HFFc6 (cell line): ENCODE data around the gene LENG9. TPM values are rescaled to one million over a fixed set of nuclear protein-coding genes. Genes with fewer than 3 reads are reported as not detected.

Experiments used
- DNase-seq: peaks from one replicate; pipeline ENCODE4 v3.0.0-alpha.2; 2018
- H3K27ac Mint-ChIP-seq: 2 replicates; pipeline ENCODE4 v1.8.0; 2020; ENCODE audit warnings: mild to moderate bottlenecking, mixed read lengths
- H3K27me3 Mint-ChIP-seq: 2 replicates; pipeline ENCODE4 v1.8.0; 2021; ENCODE audit warnings: mild to moderate bottlenecking, moderate library complexity, mixed read lengths; ENCODE audit not compliant: insufficient read depth
- H3K36me3 Mint-ChIP-seq: 2 replicates; pipeline ENCODE4 v1.8.0; 2021; ENCODE audit warnings: low read depth, mixed read lengths
- H3K4me1 Mint-ChIP-seq: 2 replicates; pipeline ENCODE4 v1.8.0; 2020; ENCODE audit warnings: low read depth, mixed read lengths
- H3K4me3 Mint-ChIP-seq: 2 replicates; pipeline ENCODE4 v1.8.0; 2020; ENCODE audit warnings: mild to moderate bottlenecking, moderate library complexity, mixed read lengths
- H3K9me3 Mint-ChIP-seq: 2 replicates; pipeline ENCODE4 v1.8.0; 2020; ENCODE audit warnings: mild to moderate bottlenecking, mixed read lengths
- total RNA-seq, 6 experiments: library from RNA; stranded (reverse); fragmentation: NEBNext Ultra II Directional; extraction: Animal tissue kit (Norgen Biotek cat#: 25700); gene quantifications; 2 replicates in 1 of 6; 3 replicates in 5 of 6; pipeline ENCODE4 v1.2.3, GENCODE V29; 2021
- TF ChIP-seq, protein P1 (sequence below): fragments of 200-600 bp; sonication (generic); IDR thresholded peaks from 2 replicates; pipeline ENCODE4 v1.5.0; 2021; ENCODE audit warnings: antibody characterized with exemption, mild to moderate bottlenecking

Gene LENG9
- total RNA-seq, 6 experiments from 2014 or later, result 3.0 to 4.0 (median 3.6) TPM

DNA sequence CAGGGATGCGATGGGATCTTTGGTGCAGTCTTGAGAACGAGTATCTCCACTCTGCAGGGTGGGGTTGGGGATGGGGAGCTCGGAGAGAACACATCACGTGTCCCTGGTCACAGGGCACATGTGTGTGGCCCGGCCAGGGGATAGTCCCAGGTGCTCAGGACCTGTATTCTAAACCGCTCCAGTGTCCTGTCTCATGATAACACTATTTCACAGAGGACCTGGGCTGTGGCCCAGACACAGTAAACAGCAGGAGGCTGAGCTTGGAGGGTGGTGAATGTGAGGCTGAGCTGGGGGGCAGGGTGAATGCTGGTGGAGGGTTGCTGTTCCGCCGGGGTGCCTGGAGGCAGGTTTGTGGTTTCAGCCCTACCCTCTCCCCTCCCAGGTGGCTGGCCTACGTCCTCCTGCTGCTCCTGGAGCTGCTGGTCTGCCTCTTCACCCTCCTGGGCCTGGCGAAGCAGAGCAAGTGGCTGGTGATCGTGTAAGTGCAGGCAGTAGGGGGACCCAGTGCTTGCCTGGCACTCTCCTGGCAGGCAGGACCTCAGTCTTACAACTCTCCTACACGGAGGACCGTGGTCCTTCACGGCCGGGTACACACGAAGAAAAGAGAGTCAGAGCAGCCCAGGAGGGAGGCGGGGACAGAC, 37.2 kb downstream of the LENG9 start:
- no peaks in the 10 kb centered on the region for H3K9me3 Mint-ChIP-seq
- no peaks in the 10 kb centered on the region for H3K4me1 Mint-ChIP-seq
- H3K27ac Mint-ChIP-seq, result no peak overlapping the region
- no peak for DNase-seq
- no peaks in the 10 kb centered on the region for H3K36me3 Mint-ChIP-seq
- TF ChIP-seq, protein P1, sequence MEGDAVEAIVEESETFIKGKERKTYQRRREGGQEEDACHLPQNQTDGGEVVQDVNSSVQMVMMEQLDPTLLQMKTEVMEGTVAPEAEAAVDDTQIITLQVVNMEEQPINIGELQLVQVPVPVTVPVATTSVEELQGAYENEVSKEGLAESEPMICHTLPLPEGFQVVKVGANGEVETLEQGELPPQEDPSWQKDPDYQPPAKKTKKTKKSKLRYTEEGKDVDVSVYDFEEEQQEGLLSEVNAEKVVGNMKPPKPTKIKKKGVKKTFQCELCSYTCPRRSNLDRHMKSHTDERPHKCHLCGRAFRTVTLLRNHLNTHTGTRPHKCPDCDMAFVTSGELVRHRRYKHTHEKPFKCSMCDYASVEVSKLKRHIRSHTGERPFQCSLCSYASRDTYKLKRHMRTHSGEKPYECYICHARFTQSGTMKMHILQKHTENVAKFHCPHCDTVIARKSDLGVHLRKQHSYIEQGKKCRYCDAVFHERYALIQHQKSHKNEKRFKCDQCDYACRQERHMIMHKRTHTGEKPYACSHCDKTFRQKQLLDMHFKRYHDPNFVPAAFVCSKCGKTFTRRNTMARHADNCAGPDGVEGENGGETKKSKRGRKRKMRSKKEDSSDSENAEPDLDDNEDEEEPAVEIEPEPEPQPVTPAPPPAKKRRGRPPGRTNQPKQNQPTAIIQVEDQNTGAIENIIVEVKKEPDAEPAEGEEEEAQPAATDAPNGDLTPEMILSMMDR, result no peak
- no peak overlapping the region for H3K4me3 Mint-ChIP-seq
- H3K27me3 Mint-ChIP-seq, result peaks cover 17% of the 10 kb centered on the region

DNA sequence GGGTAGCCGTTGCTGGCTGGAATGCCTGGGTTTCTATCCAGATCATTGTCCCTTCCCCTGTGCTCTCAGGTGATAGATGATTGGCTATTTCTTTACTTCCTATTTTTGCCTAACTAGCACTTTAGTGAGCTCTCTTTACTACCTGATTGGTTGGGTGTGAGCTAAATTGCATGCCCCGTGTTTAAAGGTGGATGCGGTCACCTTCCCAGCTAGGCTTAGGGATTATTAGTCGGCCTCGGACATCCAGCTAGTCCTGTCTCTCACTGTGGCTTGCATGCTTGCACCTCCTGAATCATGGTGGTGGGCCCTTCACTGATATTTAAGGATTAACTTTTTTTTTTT, 38.2 kb downstream of the LENG9 start:
- Mint-ChIP-seq H3K9me3 (no peaks in the 10 kb centered on the region), H3K27ac (no peak overlapping the region), H3K36me3 (no peaks in the 10 kb centered on the region), H3K4me1 (no peaks in the 10 kb centered on the region), H3K4me3 (no peak overlapping the region), H3K27me3 (peaks cover 16% of the 10 kb centered on the region)
- no peak for DNase-seq
- TF ChIP-seq, protein P1, result no peak

DNA sequence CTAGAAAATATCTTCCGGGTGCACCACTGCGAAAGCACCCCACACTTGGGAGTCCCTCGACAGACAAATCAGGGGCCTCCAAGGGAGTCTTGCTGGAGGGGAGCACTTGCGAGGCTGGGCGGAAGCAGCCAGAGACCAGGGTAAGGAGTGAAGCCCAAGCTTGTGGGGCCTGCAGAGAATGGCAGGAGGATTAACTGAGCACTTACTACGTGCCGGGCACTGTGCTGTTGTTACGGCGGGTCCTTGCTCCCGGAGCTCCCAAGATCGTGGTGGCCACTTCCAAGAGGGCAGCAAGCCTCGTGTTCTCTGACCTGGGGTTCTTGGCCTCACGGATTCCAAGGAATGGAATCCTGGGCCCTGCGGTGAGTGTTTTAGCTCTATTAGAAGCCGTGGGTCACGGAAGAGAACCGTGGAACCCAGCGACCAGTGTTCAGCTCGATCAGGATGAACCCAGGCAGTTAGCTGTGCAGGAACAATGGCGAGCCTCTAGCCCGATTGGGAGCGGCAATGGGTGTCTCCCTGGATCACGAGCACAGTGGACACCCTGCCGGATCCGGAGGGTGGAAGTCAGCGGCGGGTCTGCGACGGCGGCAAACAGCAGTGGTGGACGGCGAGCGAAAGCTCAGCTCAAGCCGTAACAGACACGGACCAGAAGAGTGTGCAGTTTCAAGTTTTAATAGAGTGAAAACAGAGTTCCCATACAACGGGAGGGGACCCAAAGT, 38.8 kb downstream of the LENG9 start:
- TF ChIP-seq, protein P1, result no peak
- Mint-ChIP-seq H3K27ac (no peak overlapping the region), H3K9me3 (no peaks in the 10 kb centered on the region), H3K36me3 (no peaks in the 10 kb centered on the region), H3K27me3 (peaks cover 16% of the 10 kb centered on the region), H3K4me1 (no peaks in the 10 kb centered on the region), H3K4me3 (no peak overlapping the region)
- DNase-seq, result no peak

DNA sequence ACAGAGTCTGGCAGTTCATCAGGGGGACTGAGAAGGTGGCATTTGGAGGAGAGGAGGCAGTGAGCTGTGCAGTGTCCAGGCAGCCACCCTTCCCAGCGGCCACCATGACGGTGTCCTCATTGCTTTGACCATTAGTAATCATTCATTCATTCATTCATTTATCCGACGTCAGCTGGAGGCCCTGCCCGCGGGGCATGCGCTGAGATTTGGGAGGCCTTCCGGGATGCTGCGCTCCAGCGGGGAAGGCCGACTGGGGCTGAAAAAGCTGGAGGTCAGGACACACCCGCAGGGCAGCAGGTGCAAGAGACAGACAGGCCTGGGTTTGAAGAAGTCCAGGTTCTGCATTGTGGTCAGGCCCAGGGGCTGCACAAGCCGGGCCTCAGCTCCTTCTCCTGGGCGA, 39.4 kb downstream of the LENG9 start:
- Mint-ChIP-seq H3K27me3 (peaks cover 14% of the 10 kb centered on the region), H3K36me3 (no peaks in the 10 kb centered on the region), H3K9me3 (no peaks in the 10 kb centered on the region), H3K4me3 (no peak overlapping the region), H3K27ac (no peak overlapping the region), H3K4me1 (no peaks in the 10 kb centered on the region)
- DNase-seq, result no peak
- TF ChIP-seq, protein P1, result no peak

DNA sequence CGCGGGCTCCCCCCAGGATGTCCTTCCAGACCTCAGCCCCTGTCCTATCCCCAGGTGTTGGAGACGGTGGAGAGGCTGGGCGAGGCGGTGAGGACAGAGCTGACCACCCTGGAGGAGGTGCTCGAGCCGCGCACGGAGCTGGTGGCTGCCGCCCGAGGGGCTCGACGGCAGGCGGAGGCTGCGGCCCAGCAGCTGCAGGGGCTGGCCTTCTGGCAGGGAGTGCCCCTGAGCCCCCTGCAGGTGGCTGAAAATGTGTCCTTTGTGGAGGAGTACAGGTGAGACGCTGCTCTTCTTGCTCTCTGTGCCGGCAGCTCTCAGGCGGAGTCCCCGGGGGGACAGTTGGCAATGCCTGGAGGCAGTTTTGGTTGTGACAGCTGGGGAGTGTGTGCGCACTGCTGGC, 41.4 kb downstream of the LENG9 start:
- TF ChIP-seq, protein P1, result no peak
- Mint-ChIP-seq H3K36me3 (0 out of 2 replicates have a peak, but pooled peaks cover 2% of the 10 kb centered on the region), H3K4me1 (peaks cover 5% of the 10 kb centered on the region; the same call in 1 of the 2 replicates), H3K27ac (no peak overlapping the region), H3K27me3 (peaks cover 16% of the 10 kb centered on the region), H3K4me3 (no peak overlapping the region), H3K9me3 (peaks cover 2% of the 10 kb centered on the region)
- DNase-seq, result no peak
